ENCODE measurements around the gene CAPN14. TPM values are rescaled to one million over a fixed set of nuclear protein-coding genes. Genes with fewer than 3 reads are reported as not detected.

Gene CAPN14
- total RNA-seq, 1 donor from 2014 or later = 0.12 TPM

GRCh38 chr2:31237348-31238017, 20.2 kb upstream of the CAPN14 start:
- no peak overlapping the region for H3K27ac Mint-ChIP-seq
- DNase-seq = no peak
- intact Hi-C loops (cut with micrococcal nuclease) = no loop called here
- no peaks in the 10 kb centered on the region for H3K9me3 Mint-ChIP-seq
- H3K4me3 Mint-ChIP-seq = no peak overlapping the region
- no peaks in the 10 kb centered on the region for H3K27me3 Mint-ChIP-seq
- no peaks in the 10 kb centered on the region for H3K36me3 Mint-ChIP-seq (ENCODE audit: low read depth)
- peaks cover 17% of the 10 kb centered on the region for H3K4me1 Mint-ChIP-seq

DNA sequence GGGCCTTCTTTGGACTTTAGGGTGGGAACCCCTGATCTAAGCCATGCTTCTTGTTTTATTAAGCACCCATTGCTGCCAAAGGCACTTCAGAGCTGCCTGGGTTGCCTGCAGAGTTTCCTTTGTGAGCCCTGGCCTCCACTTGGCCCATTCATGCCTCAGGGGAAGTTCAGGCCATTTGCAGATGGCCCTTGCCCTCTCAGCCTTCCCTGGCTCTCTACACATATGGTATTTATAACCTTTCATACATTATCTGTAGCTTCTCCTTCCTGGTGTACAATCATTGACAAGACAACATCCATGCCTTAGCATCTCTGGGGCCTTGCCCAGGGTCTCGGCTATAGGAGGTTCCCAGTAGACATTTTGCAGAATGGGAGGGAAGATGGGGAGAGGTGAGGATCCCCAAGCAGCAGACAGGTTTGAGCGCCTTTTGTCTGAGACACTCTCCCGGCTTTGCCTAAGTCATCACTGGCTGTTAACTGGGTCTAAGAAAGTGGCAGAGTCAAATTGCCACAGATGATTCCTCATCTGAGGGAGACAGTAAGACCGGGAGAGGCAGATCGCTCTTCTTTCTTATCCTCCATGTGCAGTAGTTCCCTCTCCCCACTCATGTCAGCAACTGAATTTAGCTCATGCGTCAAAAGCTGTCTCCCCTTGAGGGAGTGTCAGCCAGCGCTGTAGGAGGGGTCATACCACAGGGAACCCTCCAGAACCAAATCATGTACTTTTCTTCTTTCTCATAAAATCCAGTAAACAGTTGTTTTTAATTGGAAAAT, 19.3 kb upstream of the CAPN14 start:
- no peak overlapping the region for H3K27ac Mint-ChIP-seq
- H3K27me3 Mint-ChIP-seq = peaks cover 4% of the 10 kb centered on the region
- DNase-seq = no peak
- intact Hi-C loops (cut with micrococcal nuclease) = no loop called here
- no peaks in the 10 kb centered on the region for H3K36me3 Mint-ChIP-seq (ENCODE audit: low read depth)
- H3K9me3 Mint-ChIP-seq = no peaks in the 10 kb centered on the region
- H3K4me1 Mint-ChIP-seq = peaks cover 12% of the 10 kb centered on the region
- H3K4me3 Mint-ChIP-seq = no peak overlapping the region

- no peak for DNase-seq
- Mint-ChIP-seq H3K27me3 (peaks cover 10% of the 10 kb centered on the region), H3K4me3 (peak overlapping the region; percentile 58), H3K4me1 (peaks cover 8% of the 10 kb centered on the region), H3K27ac (no peak overlapping the region), H3K9me3 (no peaks in the 10 kb centered on the region), H3K36me3 (ENCODE audit: low read depth) (no peaks in the 10 kb centered on the region)
- intact Hi-C loops (cut with micrococcal nuclease) = no loop called here
Observed at GRCh38 chr2:31235504-31235902, 18.2 kb upstream of the CAPN14 start.

- H3K27ac Mint-ChIP-seq = no peak overlapping the region
- H3K4me3 Mint-ChIP-seq = peak overlapping the region; percentile 58
- intact Hi-C loops (cut with micrococcal nuclease) = loop anchor here (5.0 kb wide), 1 partner anchor 97 kb away; no protein-coding TSS in a partner anchor
- no peak for DNase-seq
- no peaks in the 10 kb centered on the region for H3K36me3 Mint-ChIP-seq (ENCODE audit: low read depth)
- no peaks in the 10 kb centered on the region for H3K9me3 Mint-ChIP-seq
- H3K4me1 Mint-ChIP-seq = peaks cover 8% of the 10 kb centered on the region
- peaks cover 15% of the 10 kb centered on the region for H3K27me3 Mint-ChIP-seq
Observed at GRCh38 chr2:31234683-31235503, 17.6 kb upstream of the CAPN14 start.

- no peaks in the 10 kb centered on the region for H3K36me3 Mint-ChIP-seq (ENCODE audit: low read depth)
- peak within 1 kb of the TSS; percentile 17 for H3K27ac Mint-ChIP-seq
- H3K4me3 Mint-ChIP-seq = peak within 1 kb of the TSS; percentile 77
- peaks cover 8% of the 10 kb centered on the region for H3K4me1 Mint-ChIP-seq
- DNase-seq = peak; percentile 93
- no peaks in the 10 kb centered on the region for H3K9me3 Mint-ChIP-seq
- H3K27me3 Mint-ChIP-seq = peaks cover 19% of the 10 kb centered on the region
- intact Hi-C loops (cut with micrococcal nuclease) = loop anchor here (5.0 kb wide), 1 partner anchor 98 kb away; no protein-coding TSS in a partner anchor
Observed at GRCh38 chr2:31233741-31234682, 16.7 kb upstream of the CAPN14 start, which contains the start of gene EHD3. Gene EHD3 (plus strand): TSS chr2:31234152. CDS start chr2:31234622, 470 bp downstream.

DNA sequence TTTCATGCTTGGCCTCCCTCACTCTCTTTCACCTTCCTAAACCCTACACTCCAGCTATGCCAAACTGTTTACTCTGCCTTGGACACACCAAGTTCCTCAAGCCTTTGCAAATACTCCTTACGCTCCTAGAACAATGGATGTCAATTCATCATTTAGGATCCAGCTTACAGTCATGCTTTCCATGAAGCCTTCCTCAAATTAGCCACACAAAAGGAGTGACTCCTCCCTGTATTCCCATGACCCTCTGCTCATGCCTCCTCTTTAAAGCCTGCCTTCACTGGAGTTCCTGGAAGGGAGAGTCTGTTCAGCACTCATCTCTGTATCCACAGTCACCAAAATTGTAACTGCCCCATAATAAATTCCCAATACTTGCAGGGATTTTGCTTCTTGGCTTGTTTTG, 15.9 kb upstream of the CAPN14 start:
- Mint-ChIP-seq H3K9me3 (no peaks in the 10 kb centered on the region), H3K27me3 (peaks cover 21% of the 10 kb centered on the region), H3K36me3 (ENCODE audit: low read depth) (no peaks in the 10 kb centered on the region), H3K27ac (no peak overlapping the region), H3K4me3 (peak overlapping the region; percentile 77), H3K4me1 (peaks cover 8% of the 10 kb centered on the region)
- intact Hi-C loops (cut with micrococcal nuclease) = loop anchor here (5.0 kb wide), 1 partner anchor 99 kb away; no protein-coding TSS in a partner anchor
- no peak for DNase-seq

- intact Hi-C loops (cut with micrococcal nuclease) = loop anchor here (5.0 kb wide), 1 partner anchor 100 kb away; no protein-coding TSS in a partner anchor
- Mint-ChIP-seq H3K36me3 (ENCODE audit: low read depth) (no peaks in the 10 kb centered on the region), H3K4me3 (no peak overlapping the region), H3K27ac (no peak overlapping the region), H3K9me3 (no peaks in the 10 kb centered on the region), H3K4me1 (peaks cover 8% of the 10 kb centered on the region), H3K27me3 (peaks cover 22% of the 10 kb centered on the region)
- no peak for DNase-seq
Observed at GRCh38 chr2:31232586-31232985, 15.3 kb upstream of the CAPN14 start.

DNA sequence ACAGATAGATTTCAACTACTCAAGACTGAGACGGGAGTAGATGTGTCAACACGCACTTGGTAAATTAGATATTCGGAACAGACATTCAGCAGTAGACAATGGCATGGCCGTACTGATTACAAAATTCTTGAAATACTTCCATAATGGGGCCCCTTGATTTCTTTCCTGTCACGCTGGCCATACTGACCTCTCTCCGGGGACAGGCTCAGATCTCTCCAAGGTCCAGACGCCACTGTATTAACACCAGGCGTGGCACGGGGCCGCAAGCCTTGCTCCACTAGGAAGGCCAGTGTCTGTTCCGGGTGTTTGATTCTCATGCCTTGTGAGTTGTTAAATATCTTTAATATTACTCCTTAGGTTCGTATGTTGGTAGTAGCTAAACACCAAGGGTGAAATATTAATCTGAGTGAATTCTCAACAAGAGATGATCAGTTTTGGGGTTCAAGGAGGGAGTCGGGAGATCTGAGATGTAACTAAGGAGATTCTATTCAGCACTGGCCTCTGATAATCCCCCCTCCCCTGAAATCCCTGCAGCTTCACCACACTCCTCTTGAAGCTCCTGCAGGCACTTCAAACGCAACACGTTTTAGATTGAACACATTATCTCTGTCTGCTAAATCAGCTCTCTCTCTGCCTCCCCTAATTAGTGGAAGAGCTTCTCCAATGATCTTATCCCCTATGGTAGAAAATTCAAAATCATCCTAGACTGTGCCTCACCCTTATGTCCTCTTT, 14.4 kb upstream of the CAPN14 start:
- no peaks in the 10 kb centered on the region for H3K9me3 Mint-ChIP-seq
- intact Hi-C loops (cut with micrococcal nuclease) = loop anchor here (5.0 kb wide), 1 partner anchor 101 kb away; no protein-coding TSS in a partner anchor
- H3K27me3 Mint-ChIP-seq = peaks cover 26% of the 10 kb centered on the region

GRCh38 chr2:31230751-31231150, 13.4 kb upstream of the CAPN14 start:
- H3K36me3 Mint-ChIP-seq (ENCODE audit: low read depth) = no peaks in the 10 kb centered on the region
- no peak overlapping the region for H3K27ac Mint-ChIP-seq
- H3K9me3 Mint-ChIP-seq = no peaks in the 10 kb centered on the region
- intact Hi-C loops (cut with micrococcal nuclease) = loop anchor here (5.0 kb wide), 1 partner anchor 102 kb away; no protein-coding TSS in a partner anchor
- H3K27me3 Mint-ChIP-seq = peaks cover 26% of the 10 kb centered on the region
- H3K4me3 Mint-ChIP-seq = no peak overlapping the region
- H3K4me1 Mint-ChIP-seq = peaks cover 8% of the 10 kb centered on the region
- no peak for DNase-seq

More for the DNA sequence above, 14.4 kb upstream of the CAPN14 start:
- Mint-ChIP-seq H3K36me3 (ENCODE audit: low read depth) (no peaks in the 10 kb centered on the region), H3K4me3 (no peak overlapping the region), H3K4me1 (peaks cover 8% of the 10 kb centered on the region), H3K27ac (no peak overlapping the region)
- no peak for DNase-seq

DNA sequence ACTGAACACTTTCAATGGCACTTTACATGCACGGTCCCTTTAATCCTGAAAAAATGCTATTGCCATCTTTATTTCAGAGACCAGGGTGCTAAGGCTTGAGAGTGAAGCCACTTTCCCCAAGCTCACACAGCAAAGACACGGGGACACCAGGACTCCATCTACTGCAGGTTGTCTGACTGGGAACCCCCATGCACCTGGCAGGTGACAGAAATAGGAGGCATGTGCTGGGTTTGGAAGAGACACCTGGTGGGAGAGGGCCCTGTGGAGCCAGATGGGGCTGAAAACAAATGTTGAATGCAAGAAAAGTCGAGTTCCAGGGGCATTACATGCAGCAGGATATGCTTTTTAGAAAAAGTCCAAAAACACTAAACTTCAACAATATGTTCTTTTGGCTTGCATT, 11.4 kb upstream of the CAPN14 start:
- Mint-ChIP-seq H3K4me1 (peaks cover 8% of the 10 kb centered on the region), H3K27me3 (peaks cover 31% of the 10 kb centered on the region), H3K36me3 (ENCODE audit: low read depth) (no peaks in the 10 kb centered on the region), H3K4me3 (no peak overlapping the region), H3K27ac (no peak overlapping the region), H3K9me3 (no peaks in the 10 kb centered on the region)
- intact Hi-C loops (cut with micrococcal nuclease) = no loop called here
- no peak for DNase-seq

DNA sequence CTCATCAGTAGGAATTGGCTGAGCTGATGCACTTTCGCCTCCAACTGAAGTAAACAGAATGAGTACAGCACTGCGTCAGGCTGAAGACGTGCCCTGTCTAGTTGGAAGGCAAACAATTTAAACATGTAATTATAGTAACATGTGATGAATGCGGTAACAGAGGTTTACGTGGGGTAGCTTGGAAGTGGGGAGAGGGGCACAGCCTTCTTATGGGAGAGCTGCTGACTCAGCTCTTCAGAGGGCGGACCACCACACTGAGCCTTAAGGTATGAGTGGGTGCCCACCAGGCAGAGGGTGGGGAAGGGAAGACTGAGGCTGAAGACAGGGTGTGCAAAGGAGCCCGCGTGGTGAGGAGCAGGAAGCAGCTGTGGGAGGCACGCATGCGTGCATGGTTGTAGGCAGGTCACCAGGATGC, 10.4 kb upstream of the CAPN14 start:
- H3K36me3 Mint-ChIP-seq (ENCODE audit: low read depth) = no peaks in the 10 kb centered on the region
- intact Hi-C loops (cut with micrococcal nuclease) = no loop called here
- H3K4me1 Mint-ChIP-seq = no peaks in the 10 kb centered on the region
- peaks cover 34% of the 10 kb centered on the region for H3K27me3 Mint-ChIP-seq
- no peaks in the 10 kb centered on the region for H3K9me3 Mint-ChIP-seq
- H3K27ac Mint-ChIP-seq = no peak overlapping the region
- no peak for DNase-seq
- H3K4me3 Mint-ChIP-seq = no peak overlapping the region

DNA sequence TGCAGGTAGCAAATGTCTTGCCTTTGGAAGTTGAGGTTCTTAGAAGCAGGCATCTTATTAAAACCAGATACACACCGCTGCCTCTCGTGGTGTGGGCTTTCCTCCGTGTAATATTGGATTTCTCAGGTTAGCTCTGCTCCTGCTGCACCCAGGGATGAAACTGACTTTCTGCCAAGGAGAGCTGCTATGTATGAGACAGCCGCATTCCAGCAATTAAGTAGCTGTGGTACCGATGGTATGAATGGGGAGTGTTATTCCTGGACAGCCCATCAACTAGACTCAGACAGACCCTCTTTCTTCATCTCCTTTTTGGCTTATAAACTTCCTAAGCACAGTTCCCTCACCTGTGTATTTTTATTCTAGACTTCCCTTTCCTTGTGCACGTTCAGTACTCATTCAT, 9.8 kb upstream of the CAPN14 start:
- Mint-ChIP-seq H3K27ac (no peak overlapping the region), H3K36me3 (ENCODE audit: low read depth) (no peaks in the 10 kb centered on the region), H3K4me3 (no peak overlapping the region), H3K9me3 (no peaks in the 10 kb centered on the region), H3K4me1 (no peaks in the 10 kb centered on the region), H3K27me3 (peaks cover 32% of the 10 kb centered on the region)
- intact Hi-C loops (cut with micrococcal nuclease) = no loop called here
- DNase-seq = no peak

Data from activated CD4-positive, alpha-beta T cell treated with anti-CD3 and anti-CD28 coated beads, Interleukin-2, amount 10 ng/mL, durations not matched to agents 24 days and 14 days (primary cell).